Astrocyte of the spinal cord (primary cell): Measurements from ENCODE around the gene KMT5C.

ENCODE experiments used
- DNase-seq: peaks from one replicate; pipeline ENCODE4 v3.0.0; 2011; ENCODE audit warnings: low read depth, low spot score
- H3K4me3 ChIP-seq: 2 replicates; pipeline ENCODE4 v1.5.1; 2011; ENCODE audit warnings: low read depth, mild to moderate bottlenecking, low read length, moderate library complexity
- CTCF ChIP-seq: IDR thresholded peaks from 2 replicates; pipeline ENCODE4 v1.5.1; 2012; ENCODE audit warnings: low read depth, mild to moderate bottlenecking, low read length, inconsistent platforms
- in situ Hi-C: cut with HindIII; loops from 2 replicates; pipeline ENCODE4 v1.10.0; 2017; ENCODE audit warnings: low sequenced_read_pairs

KMT5C gene

GRCh38 chr19:55358493-55358892, 18.8 kb downstream of the KMT5C start:
- no peak for TF ChIP-seq CTCF
- in situ Hi-C loops = no loop called here

GRCh38 chr19:55358943-55359908, 19.6 kb downstream of the KMT5C start:
- DNase-seq = no peak
- no peak for TF ChIP-seq CTCF
- in situ Hi-C loops = no loop called here
- no peak overlapping the region for H3K4me3 ChIP-seq

More at GRCh38 chr19:55358493-55358892, 18.8 kb downstream of the KMT5C start:
- no peak overlapping the region for H3K4me3 ChIP-seq
- DNase-seq = no peak

GRCh38 chr19:55360902-55361301, 21.2 kb downstream of the KMT5C start:
- TF ChIP-seq CTCF = no peak
- no peak overlapping the region for H3K4me3 ChIP-seq
- in situ Hi-C loops = no loop called here
- DNase-seq = no peak

GRCh38 chr19:55362174-55362989, 22.7 kb downstream of the KMT5C start:
- DNase-seq = no peak
- TF ChIP-seq CTCF = no peak
- in situ Hi-C loops = no loop called here
- no peak overlapping the region for H3K4me3 ChIP-seq

GRCh38 chr19:55362990-55363716, 23.5 kb downstream of the KMT5C start, which contains the start of gene GARIN5B:
GARIN5B (minus strand) TSS chr19:55363260; CDS start chr19:55363066, 194 bp downstream.
- no peak for TF ChIP-seq CTCF

GRCh38 chr19:55365245-55365644, 25.6 kb downstream of the KMT5C start:
- no peak for DNase-seq
- no peak overlapping the region for H3K4me3 ChIP-seq
- no peak for TF ChIP-seq CTCF
- in situ Hi-C loops = no loop called here

More at GRCh38 chr19:55362990-55363716, 23.5 kb downstream of the KMT5C start, which contains the start of gene GARIN5B:
- H3K4me3 ChIP-seq = no peak within 1 kb of the TSS
- no peak for DNase-seq
- in situ Hi-C loops = no loop called here
